Measurements from ENCODE around the gene GSTP1. TPM values are rescaled to one million over a fixed set of nuclear protein-coding genes. Genes with fewer than 3 reads are reported as not detected.
A peak's percentile ranks its signal among the peaks of the same experiment; 100 is the strongest.
"Not testable (repeated sequence)": the region's sequence is repeated elsewhere in the genome, so short reads cannot be mapped to it uniquely, and the experiment has no call there.

The GSTP1 gene
- total RNA-seq, 1 donor from 2014 or later = 771 TPM

DNA sequence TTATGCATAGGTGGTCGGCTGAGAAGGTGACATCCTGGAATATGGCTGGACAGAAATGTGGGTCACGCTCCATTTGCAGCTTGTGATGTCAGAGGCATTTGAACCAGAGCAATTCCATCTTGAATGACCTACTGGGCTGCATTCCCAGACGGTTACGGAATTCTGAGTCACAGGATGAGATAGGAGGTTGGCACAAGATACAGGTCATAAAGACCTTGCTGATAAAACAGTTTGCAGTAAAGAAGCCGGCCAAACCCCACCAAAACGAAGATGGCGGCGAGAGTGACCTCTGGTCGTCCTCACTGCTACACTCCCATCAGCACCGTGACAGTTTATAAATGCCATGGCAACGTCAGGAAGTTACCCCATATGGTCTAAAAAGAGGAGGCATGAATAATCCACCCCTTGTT, 19.9 kb upstream of the GSTP1 start:
- not testable (repeated sequence) for DNase-seq (ENCODE audit: low spot score)

- DNase-seq (ENCODE audit: low spot score) = no peak
Measured at GRCh38 chr11:67564230-67564629, 19.4 kb upstream of the GSTP1 start.

- no peak for DNase-seq (ENCODE audit: low spot score)
Measured at GRCh38 chr11:67571443-67571842, 12.2 kb upstream of the GSTP1 start.

GRCh38 chr11:67572305-67572704, 11.3 kb upstream of the GSTP1 start:
- no peak for DNase-seq (ENCODE audit: low spot score)

- no peak for DNase-seq (ENCODE audit: low spot score)
Measured at GRCh38 chr11:67572747-67573419, 10.7 kb upstream of the GSTP1 start.

DNA sequence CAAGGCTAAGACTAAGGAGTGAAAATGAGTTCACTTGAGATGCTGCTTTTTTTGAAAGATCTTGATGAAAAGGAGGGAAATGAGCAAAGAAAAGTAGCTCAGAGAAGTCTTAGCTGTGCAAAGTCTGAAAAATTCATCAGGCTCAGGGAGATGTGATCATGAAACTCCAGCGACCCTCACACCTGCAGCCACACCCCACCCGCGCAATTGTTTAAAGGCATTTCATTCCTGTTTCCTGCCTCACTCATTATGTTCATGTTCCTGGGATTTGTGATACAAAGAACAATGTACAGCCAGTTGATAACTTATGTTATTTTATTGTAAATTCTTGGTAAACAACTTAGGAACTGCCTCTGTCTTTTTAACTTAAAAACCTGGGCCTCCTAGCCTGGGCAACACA, 8.7 kb upstream of the GSTP1 start:
- no peak for DNase-seq (ENCODE audit: low spot score)

- DNase-seq (ENCODE audit: low spot score) = no peak
Measured at GRCh38 chr11:67576735-67577475, 6.7 kb upstream of the GSTP1 start.

- no peak for DNase-seq (ENCODE audit: low spot score)
Measured at GRCh38 chr11:67577951-67578350, 5.7 kb upstream of the GSTP1 start.

GRCh38 chr11:67581469-67581868, 2.1 kb upstream of the GSTP1 start:
- no peak for DNase-seq (ENCODE audit: low spot score)

- DNase-seq (ENCODE audit: low spot score) = no peak
Measured at GRCh38 chr11:67582011-67582410, 1.6 kb upstream of the GSTP1 start.

GRCh38 chr11:67584205-67584880, 731 bp downstream of the GSTP1 start:
- DNase-seq (ENCODE audit: low spot score) = peak; percentile 90

GRCh38 chr11:67584881-67585873, 1.6 kb downstream of the GSTP1 start:
- no peak for DNase-seq (ENCODE audit: low spot score)

DNA sequence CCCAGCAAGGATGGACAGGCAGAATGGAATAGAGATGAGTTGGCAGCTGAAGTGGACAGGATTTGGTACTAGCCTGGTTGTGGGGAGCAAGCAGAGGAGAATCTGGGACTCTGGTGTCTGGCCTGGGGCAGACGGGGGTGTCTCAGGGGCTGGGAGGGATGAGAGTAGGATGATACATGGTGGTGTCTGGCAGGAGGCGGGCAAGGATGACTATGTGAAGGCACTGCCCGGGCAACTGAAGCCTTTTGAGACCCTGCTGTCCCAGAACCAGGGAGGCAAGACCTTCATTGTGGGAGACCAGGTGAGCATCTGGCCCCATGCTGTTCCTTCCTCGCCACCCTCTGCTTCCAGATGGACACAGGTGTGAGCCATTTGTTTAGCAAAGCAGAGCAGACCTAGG, 2.3 kb downstream of the GSTP1 start:
- no peak for DNase-seq (ENCODE audit: low spot score)

DNA sequence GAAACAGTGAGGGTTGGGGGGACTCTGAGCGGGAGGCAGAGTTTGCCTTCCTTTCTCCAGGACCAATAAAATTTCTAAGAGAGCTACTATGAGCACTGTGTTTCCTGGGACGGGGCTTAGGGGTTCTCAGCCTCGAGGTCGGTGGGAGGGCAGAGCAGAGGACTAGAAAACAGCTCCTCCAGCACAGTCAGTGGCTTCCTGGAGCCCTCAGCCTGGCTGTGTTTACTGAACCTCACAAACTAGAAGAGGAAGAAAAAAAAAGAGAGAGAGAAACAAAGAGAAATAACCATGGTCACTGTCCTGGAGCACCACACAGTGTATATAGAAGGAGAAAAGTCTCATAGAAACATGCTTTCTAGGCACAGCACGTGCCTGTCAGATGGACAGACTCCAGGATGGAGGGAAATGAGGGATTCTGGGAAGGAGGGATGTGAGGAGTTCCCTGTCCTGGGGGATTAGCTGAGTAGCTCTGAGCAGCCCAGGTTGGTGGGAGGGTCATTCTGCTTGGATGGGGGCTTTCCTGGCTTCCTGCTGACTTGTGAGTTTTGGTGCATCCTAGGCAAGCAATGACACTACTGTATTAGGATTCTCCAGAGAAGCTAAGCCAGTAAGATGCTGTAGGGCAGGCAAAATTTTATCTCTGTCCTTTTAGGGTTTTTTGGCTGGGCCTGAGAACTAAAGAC, 3.1 kb downstream of the GSTP1 start:
- no peak for DNase-seq (ENCODE audit: low spot score)

DNA sequence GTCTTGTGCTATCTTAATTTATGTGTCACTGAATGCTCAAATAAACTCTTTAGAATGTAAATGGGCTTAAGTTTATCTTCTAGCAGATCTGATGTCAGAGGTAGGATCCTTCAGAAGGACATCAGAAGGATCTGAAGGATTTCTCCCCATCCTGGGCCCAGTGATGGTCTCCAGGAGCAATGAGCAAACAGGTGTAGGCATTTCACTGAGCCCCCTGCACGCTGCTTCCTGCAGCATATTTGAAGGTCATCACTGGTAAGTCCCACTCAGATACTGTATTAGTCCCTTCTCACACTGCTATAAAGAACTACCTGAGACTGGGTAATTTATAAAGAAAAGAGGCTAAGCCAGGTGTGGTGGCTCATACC, 4.5 kb downstream of the GSTP1 start:
- no peak for DNase-seq (ENCODE audit: low spot score)

DNA sequence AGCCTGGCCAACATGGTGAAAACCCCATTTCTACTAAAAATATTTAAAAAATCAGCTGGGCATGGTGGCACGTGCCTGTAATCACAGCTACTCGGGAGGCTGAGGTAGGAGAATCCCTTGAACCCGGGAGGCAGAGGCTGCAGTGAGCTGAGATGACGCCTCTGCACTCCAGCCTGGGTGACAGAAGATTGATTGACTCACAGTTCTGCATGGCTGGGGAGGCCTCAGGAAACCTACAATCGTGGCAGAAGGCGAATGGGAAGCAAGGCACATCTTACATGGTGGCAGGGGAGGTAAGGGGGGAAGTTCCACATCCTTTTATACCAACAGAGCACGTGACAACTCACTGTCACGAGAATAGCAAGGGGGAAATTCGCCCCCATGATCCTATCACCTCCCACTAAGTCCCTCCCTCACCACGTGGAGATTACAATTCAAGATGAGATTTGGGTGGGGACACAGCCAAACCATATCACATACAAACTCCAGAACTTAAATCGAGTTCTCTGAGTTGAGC, 5.3 kb downstream of the GSTP1 start:
- DNase-seq (ENCODE audit: low spot score) = not testable (repeated sequence)

- DNase-seq (ENCODE audit: low spot score) = no peak
Measured at GRCh38 chr11:67592880-67593564, 9.4 kb downstream of the GSTP1 start.

DNA sequence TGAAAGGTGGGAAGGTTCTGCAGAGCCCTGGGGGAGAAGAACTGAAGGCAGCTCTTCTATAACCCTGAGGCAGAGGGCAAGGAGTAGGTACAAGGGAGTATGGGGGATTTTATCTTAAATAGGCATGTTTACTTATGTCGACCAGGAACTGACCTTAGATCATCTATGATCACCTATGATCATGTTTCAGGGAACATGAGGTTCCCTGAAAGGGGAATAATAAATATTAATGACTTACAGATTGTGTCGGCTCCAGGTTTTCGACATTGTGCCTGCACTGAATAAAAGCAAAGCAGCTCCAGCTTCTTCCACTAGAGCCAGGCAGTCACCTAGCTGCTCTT, 9.9 kb downstream of the GSTP1 start:
- DNase-seq (ENCODE audit: low spot score) = no peak

GRCh38 chr11:67594480-67594879, 10.9 kb downstream of the GSTP1 start:
- DNase-seq (ENCODE audit: low spot score) = no peak

DNA sequence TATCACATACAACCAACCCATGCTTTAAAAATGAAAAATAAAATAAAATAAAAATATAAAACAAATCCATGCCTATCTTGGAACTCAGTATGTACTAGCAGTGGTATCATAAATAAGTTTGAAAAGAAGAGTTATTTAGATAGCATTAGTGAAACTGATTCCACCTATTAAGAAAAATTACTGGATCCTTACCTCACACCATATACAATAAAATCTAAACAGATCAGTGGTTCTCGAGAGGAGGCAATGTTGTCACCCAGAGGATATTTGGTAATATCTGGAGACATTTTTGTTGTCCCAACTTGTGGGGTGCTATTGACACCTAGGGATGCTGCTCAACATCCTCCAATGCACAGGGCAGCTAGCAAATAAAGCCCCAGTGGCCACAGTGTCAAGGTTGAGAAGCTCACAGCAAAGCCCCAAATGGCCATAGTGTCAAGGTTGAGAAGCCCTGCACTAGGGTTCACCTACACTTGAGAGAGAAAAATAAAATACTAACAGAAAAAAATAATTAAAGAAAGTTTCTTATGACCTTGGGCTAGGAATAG, 13.2 kb downstream of the GSTP1 start:
- DNase-seq (ENCODE audit: low spot score) = no peak
